Astrocyte (in vitro differentiated cells and primary cell): ENCODE results near the gene PEX16. TPM values are rescaled to one million over a fixed set of nuclear protein-coding genes. Genes with fewer than 3 reads are reported as not detected.

Experiments
- DNase-seq: peaks from one replicate; pipeline ENCODE4 v3.0.0-alpha.2; 2010; ENCODE audit warnings: low read depth
- FAIRE-seq: peaks from 2 replicates; lab custom pipeline; 2011; peaks lifted over from hg19 to GRCh38; lab: Jason Lieb, UNC
- H2AFZ ChIP-seq: 2 replicates; pipeline ENCODE4 v1.6.0; 2012; ENCODE audit warnings: low read depth, low read length, inconsistent platforms
- H3K27ac ChIP-seq: 2 replicates; pipeline ENCODE4 v1.5.1; 2011; ENCODE audit warnings: low read depth, low read length, inconsistent platforms
- H3K27me3 ChIP-seq: 2 replicates; pipeline ENCODE4 v1.6.0; 2011; ENCODE audit warnings: low read length, inconsistent platforms; ENCODE audit not compliant: insufficient read depth
- H3K36me3 ChIP-seq: 2 replicates; pipeline ENCODE4 v1.5.1; 2011; ENCODE audit warnings: low read length, inconsistent platforms; ENCODE audit not compliant: insufficient read depth
- H3K4me1 ChIP-seq: 2 replicates; pipeline ENCODE4 v1.5.1; 2011; ENCODE audit warnings: low read length, inconsistent platforms; ENCODE audit not compliant: insufficient read depth
- H3K4me2 ChIP-seq: 2 replicates; pipeline ENCODE4 v1.6.0; 2012; ENCODE audit warnings: low read length, inconsistent platforms
- H3K4me3 ChIP-seq: 2 replicates; pipeline ENCODE4 v1.5.1; 2011; ENCODE audit warnings: low read depth, mild to moderate bottlenecking, low read length, inconsistent platforms; ENCODE audit not compliant: insufficient read depth
- H3K79me2 ChIP-seq: 2 replicates; pipeline ENCODE4 v1.6.0; 2012; ENCODE audit warnings: mild to moderate bottlenecking, low read length, inconsistent platforms; ENCODE audit not compliant: insufficient read depth
- H3K9ac ChIP-seq: 2 replicates; pipeline ENCODE4 v1.6.0; 2012; ENCODE audit warnings: mild to moderate bottlenecking, low read length, inconsistent platforms
- H3K9me3 ChIP-seq: 2 replicates; pipeline ENCODE4 v1.5.1; 2012; ENCODE audit warnings: low read depth, mild to moderate bottlenecking, low read length, inconsistent platforms; ENCODE audit not compliant: insufficient read depth
- H4K20me1 ChIP-seq: 2 replicates; pipeline ENCODE4 v1.6.0; 2012; ENCODE audit warnings: low read length, inconsistent platforms; ENCODE audit not compliant: insufficient read depth
- H3K27ac Mint-ChIP-seq: one replicate; pipeline ENCODE4 v1.8.0; 2021; ENCODE audit warnings: mild to moderate bottlenecking, mixed read lengths; ENCODE audit not compliant: unreplicated experiment
- H3K27me3 Mint-ChIP-seq: one replicate; pipeline ENCODE4 v1.8.0; 2021; ENCODE audit warnings: low read depth, mixed read lengths; ENCODE audit not compliant: unreplicated experiment
- H3K36me3 Mint-ChIP-seq: one replicate; pipeline ENCODE4 v1.8.0; 2021; ENCODE audit warnings: low read depth, mixed read lengths; ENCODE audit not compliant: unreplicated experiment
- H3K4me1 Mint-ChIP-seq: one replicate; pipeline ENCODE4 v1.8.0; 2021; ENCODE audit warnings: low read depth, mixed read lengths; ENCODE audit not compliant: unreplicated experiment
- H3K4me3 Mint-ChIP-seq: one replicate; pipeline ENCODE4 v1.8.0; 2021; ENCODE audit warnings: mild to moderate bottlenecking, moderate library complexity, mixed read lengths; ENCODE audit not compliant: unreplicated experiment
- H3K9me3 Mint-ChIP-seq: one replicate; pipeline ENCODE4 v1.8.0; 2021; ENCODE audit warnings: mild to moderate bottlenecking, mixed read lengths; ENCODE audit not compliant: unreplicated experiment
- CTCF ChIP-seq: IDR thresholded peaks from 2 replicates; pipeline ENCODE4 v1.5.1; 2011; ENCODE audit warnings: low read depth, mild to moderate bottlenecking, inconsistent platforms, low read length, moderate library complexity; ENCODE audit not compliant: insufficient read depth
- EZH2 ChIP-seq: IDR thresholded peaks from 2 replicates; pipeline ENCODE4 v1.6.1; 2012; ENCODE audit warnings: mild to moderate bottlenecking, low read length, inconsistent platforms; ENCODE audit not compliant: insufficient read depth
- total RNA-seq: library from RNA; stranded (reverse); gene quantifications from 2 replicates; pipeline ENCODE4 v1.2.1, GENCODE V29; 2021

The PEX16 gene
- total RNA-seq, 1 donor from 2014 or later, result 25.9 TPM

DNA sequence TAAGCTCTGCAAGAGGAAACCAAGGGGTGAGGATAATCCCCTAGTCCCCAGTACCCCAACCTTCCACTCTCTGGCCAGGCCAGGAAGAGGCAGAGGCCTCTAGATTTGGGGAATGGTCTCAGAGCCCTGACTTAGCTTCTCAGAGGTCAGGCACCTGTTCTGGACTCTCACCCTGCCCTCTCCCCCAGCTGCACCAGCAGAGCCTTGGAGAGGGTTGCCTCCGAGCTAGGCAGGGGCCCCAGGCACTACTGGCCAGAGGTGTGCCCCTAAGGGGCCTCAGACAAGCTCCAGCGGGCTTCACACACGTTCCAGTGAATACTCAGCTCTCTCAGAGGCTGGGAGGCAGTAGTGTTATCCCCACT, 18.6 kb downstream of the PEX16 start:
- peak overlapping the region; percentile 89 for H3K4me2 ChIP-seq
- H3K4me3 ChIP-seq, result peak overlapping the region; percentile 70
- peak overlapping the region; percentile 88 for H3K27ac ChIP-seq

GRCh38 chr11:45897556-45897955, 20.1 kb downstream of the PEX16 start:
- DNase-seq (no peak), FAIRE-seq (no peak)
- no peak overlapping the region for H3K9ac ChIP-seq
- Mint-ChIP-seq H3K27me3 (peaks cover 22% of the 10 kb centered on the region), H3K36me3 (no peaks in the 10 kb centered on the region), H3K27ac (no peak overlapping the region), H3K9me3 (no peaks in the 10 kb centered on the region), H3K4me3 (no peak overlapping the region), H3K4me1 (peaks cover 6% of the 10 kb centered on the region)
- H3K36me3 ChIP-seq, result no peaks in the 10 kb centered on the region
- H3K27ac ChIP-seq, result no peak overlapping the region
- no peak overlapping the region for H3K4me3 ChIP-seq
- H3K79me2 ChIP-seq, result no peaks in the 10 kb centered on the region
- H2AFZ ChIP-seq, result no peak overlapping the region
- no peaks in the 10 kb centered on the region for H3K27me3 ChIP-seq
- TF ChIP-seq EZH2, result no peak
- no peak for TF ChIP-seq CTCF
- H3K4me1 ChIP-seq, result peaks cover 18% of the 10 kb centered on the region
- H3K9me3 ChIP-seq, result no peaks in the 10 kb centered on the region
- H3K4me2 ChIP-seq, result no peak overlapping the region
- peaks cover 14% of the 10 kb centered on the region for H4K20me1 ChIP-seq

More for the DNA sequence above, 18.6 kb downstream of the PEX16 start:
- no peaks in the 10 kb centered on the region for H3K36me3 ChIP-seq
- Mint-ChIP-seq H3K4me3 (peak overlapping the region; percentile 75), H3K27ac (peak overlapping the region; percentile 53), H3K9me3 (no peaks in the 10 kb centered on the region), H3K4me1 (peaks cover 6% of the 10 kb centered on the region), H3K27me3 (peaks cover 13% of the 10 kb centered on the region), H3K36me3 (peaks cover 3% of the 10 kb centered on the region)
- H2AFZ ChIP-seq, result peak overlapping the region; percentile 60
- TF ChIP-seq CTCF, result no peak
- TF ChIP-seq EZH2, result no peak
- no peaks in the 10 kb centered on the region for H3K27me3 ChIP-seq
- H3K9ac ChIP-seq, result peak overlapping the region; percentile 87
- no peaks in the 10 kb centered on the region for H3K79me2 ChIP-seq
- peaks cover 18% of the 10 kb centered on the region for H3K4me1 ChIP-seq
- DNase-seq, result no peak
- H3K9me3 ChIP-seq, result no peaks in the 10 kb centered on the region
- H4K20me1 ChIP-seq, result peaks cover 14% of the 10 kb centered on the region
- no peak for FAIRE-seq

DNA sequence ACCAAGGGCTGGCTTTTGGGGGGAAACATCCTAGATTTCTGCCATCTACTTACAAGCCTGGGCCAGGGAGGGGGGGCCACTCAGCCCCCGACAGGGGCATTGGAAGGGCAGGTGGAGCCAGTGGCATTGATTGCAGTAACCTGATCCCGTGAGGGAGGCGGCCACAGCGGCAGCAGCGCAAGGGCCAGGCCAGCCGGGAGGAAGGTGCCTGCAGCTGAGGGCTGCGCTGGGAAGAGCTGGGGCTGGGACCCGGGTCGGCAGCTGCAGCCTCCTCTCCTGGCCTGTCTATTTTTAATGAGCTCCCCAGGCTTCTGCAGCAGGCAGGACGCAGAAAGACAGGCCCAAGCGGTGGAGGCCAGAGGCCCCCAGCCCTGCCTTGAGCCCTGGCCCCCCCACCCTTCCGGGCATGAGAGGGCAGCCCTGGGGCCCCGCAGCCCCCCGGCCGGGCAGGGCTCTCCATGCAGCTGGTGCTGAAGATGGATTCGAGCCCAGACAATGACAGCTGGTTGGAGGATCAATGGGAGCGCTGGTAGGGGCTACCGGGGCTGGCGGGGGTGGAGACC, 21.2 kb downstream of the PEX16 start:
- H3K9me3 ChIP-seq, result no peaks in the 10 kb centered on the region
- H3K27me3 ChIP-seq, result no peaks in the 10 kb centered on the region
- FAIRE-seq (no peak), DNase-seq (no peak)
- Mint-ChIP-seq H3K36me3 (no peaks in the 10 kb centered on the region), H3K4me1 (peaks cover 6% of the 10 kb centered on the region), H3K9me3 (no peaks in the 10 kb centered on the region), H3K4me3 (no peak overlapping the region), H3K27me3 (peaks cover 29% of the 10 kb centered on the region), H3K27ac (no peak overlapping the region)
- H3K36me3 ChIP-seq, result no peaks in the 10 kb centered on the region
- TF ChIP-seq EZH2, result no peak
- TF ChIP-seq CTCF, result no peak
- no peak overlapping the region for H3K4me2 ChIP-seq
- no peak overlapping the region for H3K9ac ChIP-seq
- H4K20me1 ChIP-seq, result peaks cover 12% of the 10 kb centered on the region
- H3K4me1 ChIP-seq, result peaks cover 18% of the 10 kb centered on the region
- H3K27ac ChIP-seq, result no peak overlapping the region
- H3K79me2 ChIP-seq, result no peaks in the 10 kb centered on the region
- no peak overlapping the region for H2AFZ ChIP-seq
- no peak overlapping the region for H3K4me3 ChIP-seq
